B cell (primary cell): ENCODE data around the gene CEMIP. TPM values are rescaled to one million over a fixed set of nuclear protein-coding genes. Genes with fewer than 3 reads are reported as not detected.
A peak's percentile ranks its signal among the peaks of the same experiment; 100 is the strongest.

Experiments used
- ATAC-seq: fragments of 200-7000 bp; cut with Tn5 transposase; one replicate; pipeline ENCODE4 v1.10.0; 2021; ENCODE audit warnings: low read depth, mild to moderate bottlenecking, moderate number of reproducible peaks, moderate library complexity
- CTCF ChIA-PET: fragments of 350-600 bp; sonication (Branson Sonifier 250); formaldehyde crosslinking; loops from one replicate; lab custom pipeline; 2021; ENCODE audit warnings: antibody characterized with exemption, inconsistent platforms; lab: Charles Lee
- POLR2A ChIA-PET: fragments of 350-600 bp; sonication (Branson Sonifier 250); formaldehyde crosslinking; loops from one replicate; lab custom pipeline; 2021; ENCODE audit warnings: antibody characterized with exemption; lab: Charles Lee
- DNase-seq: peaks from one replicate; pipeline ENCODE4 v3.0.0; 2013
- H2AFZ ChIP-seq: 2 replicates; pipeline ENCODE4 v1.6.1; 2012; ENCODE audit warnings: mild to moderate bottlenecking, low read depth, low read length; ENCODE audit not compliant: insufficient read depth, poor library complexity, severe bottlenecking
- H3K27ac ChIP-seq, 2 donors: 1 replicate in 1 of 2; 2 replicates in 1 of 2; pipeline ENCODE4 v1.5.1; 2012 to 2013; ENCODE audit warnings: low read length in 2 of 2, mild to moderate bottlenecking in 2 of 2, moderate library complexity in 1 of 2
- H3K27me3 ChIP-seq, 4 experiments: fragments of 200-600 bp in 1 of 4; sonication (generic) in 1 of 4; replicated peaks in 1 of 4; 1 replicate in 2 of 4; 2 replicates in 2 of 4; pipeline versions ENCODE4 v1.6.1 to v1.7.0; 2013 to 2016; ENCODE audit warnings: low read length in 3 of 4, mild to moderate bottlenecking in 2 of 4, mixed read lengths in 1 of 4, moderate library complexity in 1 of 4; ENCODE audit not compliant: insufficient read depth in 4 of 4, control insufficient read depth in 3 of 4; ENCODE audit errors: control extremely low read depth in 1 of 4
- H3K36me3 ChIP-seq, 2 experiments: replicated peaks in 1 of 2; 1 replicate in 1 of 2; 2 replicates in 1 of 2; pipeline versions ENCODE4 v1.6.1 to v1.7.1; 2013; ENCODE audit warnings: low read length in 1 of 2; ENCODE audit not compliant: insufficient read depth in 2 of 2, control insufficient read depth in 1 of 2; ENCODE audit errors: control extremely low read depth in 1 of 2, extremely low read depth in 1 of 2
- H3K4me1 ChIP-seq, 2 donors: fragments of 200-600 bp in 1 of 2; sonication (generic) in 1 of 2; 1 replicate in 1 of 2; 2 replicates in 1 of 2; pipeline versions ENCODE4 v1.5.1 to v1.6.1; 2013 to 2017; ENCODE audit warnings: low read length in 2 of 2; ENCODE audit not compliant: control insufficient read depth in 2 of 2, insufficient read depth in 2 of 2
- H3K4me2 ChIP-seq: replicated peaks from 2 replicates; pipeline ENCODE3; 2012; ENCODE audit warnings: mild to moderate bottlenecking, low read depth, low read length; ENCODE audit not compliant: poor library complexity, severe bottlenecking
- H3K4me3 ChIP-seq, 5 experiments: fragments of 200-600 bp in 1 of 5; sonication (generic) in 1 of 5; 1 replicate in 3 of 5; 2 replicates in 2 of 5; pipeline versions ENCODE4 v1.5.1 to v1.7.0; 2011 to 2016; ENCODE audit warnings: low read length in 4 of 5, mild to moderate bottlenecking in 4 of 5, low read depth in 2 of 5, control low read depth in 1 of 5, moderate library complexity in 1 of 5; ENCODE audit not compliant: insufficient read depth in 1 of 5; ENCODE audit errors: control extremely low read depth in 1 of 5, extremely low read depth in 1 of 5
- H3K79me2 ChIP-seq: fragments of 200-600 bp; sonication (generic); one replicate; pipeline ENCODE4 v1.6.0; 2016; ENCODE audit warnings: low read length; ENCODE audit not compliant: control insufficient read depth, insufficient read depth
- H3K9ac ChIP-seq: fragments of 200-600 bp; sonication (generic); 2 replicates; pipeline ENCODE4 v1.6.1; 2017; ENCODE audit warnings: mild to moderate bottlenecking, low read length, moderate library complexity
- H3K9me3 ChIP-seq, 3 donors: one replicate each; pipeline versions ENCODE4 v1.6.1 to v1.7.1; 2013; ENCODE audit warnings: low read length in 2 of 3; ENCODE audit not compliant: control insufficient read depth in 2 of 3, insufficient read depth in 1 of 3; ENCODE audit errors: control extremely low read depth in 1 of 3
- H4K20me1 ChIP-seq: 2 replicates; pipeline ENCODE4 v1.6.0; 2012; ENCODE audit warnings: mild to moderate bottlenecking, low read length; ENCODE audit not compliant: insufficient read depth, control insufficient read depth, poor library complexity, severe bottlenecking
- H3K27ac Mint-ChIP-seq: one replicate; pipeline ENCODE4 v1.8.0; 2021; ENCODE audit warnings: mixed read lengths
- H3K27me3 Mint-ChIP-seq: one replicate; pipeline ENCODE4 v1.8.0; 2021; ENCODE audit warnings: mixed read lengths
- H3K4me1 Mint-ChIP-seq: one replicate; pipeline ENCODE4 v1.8.0; 2021; ENCODE audit warnings: mixed read lengths
- H3K4me3 Mint-ChIP-seq: one replicate; pipeline ENCODE4 v1.8.0; 2021; ENCODE audit warnings: mixed read lengths
- H3K9me3 Mint-ChIP-seq: one replicate; pipeline ENCODE4 v1.8.0; 2022; ENCODE audit warnings: mixed read lengths; ENCODE audit not compliant: insufficient read depth
- EZH2 ChIP-seq: IDR thresholded peaks from 2 replicates; pipeline ENCODE4 v1.6.1; 2012; ENCODE audit warnings: borderline replicate concordance, low read depth, mild to moderate bottlenecking, moderate library complexity, low read length; ENCODE audit not compliant: insufficient read depth, poor library complexity, severe bottlenecking
- WGBS: methylation state at CpG from one replicate; pipeline ENCODE4 v1.1.5; 2013; ENCODE audit warnings: missing lambda C conversion rate; ENCODE audit not compliant: insufficient coverage; 5-methylcytosine and 5-hydroxymethylcytosine counted together
- intact Hi-C: fragments of 100-400 bp; cut with micrococcal nuclease; formaldehyde crosslinking; loops from one replicate; pipeline ENCODE4 v1.10.0; 2022
- polyA plus RNA-seq: library from polyadenylated mRNA; depleted of rRNA; stranded (reverse); fragments of >200 nt; gene quantifications from 2 replicates; pipeline ENCODE4 v1.2.3, GENCODE V29; 2012
- total RNA-seq, 2 donors: library from RNA; stranded (reverse); fragments of 120-200 nt in 1 of 2; gene quantifications; 1 replicate in 1 of 2; 2 replicates in 1 of 2; pipeline versions ENCODE4 v1.2.3 to v1.2.4, GENCODE V29; 2013 to 2022
- TF ChIP-seq, protein P1 (sequence below): fragments of 200-600 bp; IDR thresholded peaks from one replicate; pipeline ENCODE4 v1.8.0; 2022; ENCODE audit warnings: antibody characterized with exemption, mild to moderate bottlenecking

The CEMIP gene
- total and polyA plus RNA-seq, 2 donors (not counting 1 experiment from before 2014, with no cell fraction given) = 0.32 TPM; not detected in 1

DNA sequence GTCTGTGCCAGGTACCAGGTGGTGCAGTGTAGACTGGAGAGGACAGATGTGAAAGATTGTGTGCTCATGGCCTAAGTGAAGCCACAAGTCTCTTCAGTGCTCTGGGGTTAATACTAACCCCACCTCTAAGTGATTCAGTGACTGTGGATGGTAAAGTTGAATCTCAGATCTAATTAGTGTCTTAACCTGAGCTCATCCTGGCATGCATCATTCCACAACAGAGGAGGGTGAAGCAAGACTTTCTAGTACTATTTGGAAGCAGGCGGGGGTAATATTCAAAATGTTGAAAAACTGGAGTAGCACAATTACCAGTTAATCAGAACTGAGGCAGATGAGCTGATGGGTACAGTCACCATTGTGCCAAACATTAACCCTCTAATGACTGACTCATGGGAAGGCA, 213.3 kb downstream of the CEMIP start:
- H3K79me2 ChIP-seq = peaks cover 20% of the 10 kb centered on the region
- ATAC-seq (no peak), DNase-seq (no peak)
- Mint-ChIP-seq H3K4me3 (no peak overlapping the region), H3K27ac (no peak overlapping the region), H3K4me1 (peaks cover 32% of the 10 kb centered on the region), H3K9me3 (no peaks in the 10 kb centered on the region), H3K27me3 (no peaks in the 10 kb centered on the region)
- peaks cover 0 to 3% (median 2%) of the 10 kb centered on the region in 3 donors for H3K9me3 ChIP-seq
- TF ChIP-seq, protein P1, sequence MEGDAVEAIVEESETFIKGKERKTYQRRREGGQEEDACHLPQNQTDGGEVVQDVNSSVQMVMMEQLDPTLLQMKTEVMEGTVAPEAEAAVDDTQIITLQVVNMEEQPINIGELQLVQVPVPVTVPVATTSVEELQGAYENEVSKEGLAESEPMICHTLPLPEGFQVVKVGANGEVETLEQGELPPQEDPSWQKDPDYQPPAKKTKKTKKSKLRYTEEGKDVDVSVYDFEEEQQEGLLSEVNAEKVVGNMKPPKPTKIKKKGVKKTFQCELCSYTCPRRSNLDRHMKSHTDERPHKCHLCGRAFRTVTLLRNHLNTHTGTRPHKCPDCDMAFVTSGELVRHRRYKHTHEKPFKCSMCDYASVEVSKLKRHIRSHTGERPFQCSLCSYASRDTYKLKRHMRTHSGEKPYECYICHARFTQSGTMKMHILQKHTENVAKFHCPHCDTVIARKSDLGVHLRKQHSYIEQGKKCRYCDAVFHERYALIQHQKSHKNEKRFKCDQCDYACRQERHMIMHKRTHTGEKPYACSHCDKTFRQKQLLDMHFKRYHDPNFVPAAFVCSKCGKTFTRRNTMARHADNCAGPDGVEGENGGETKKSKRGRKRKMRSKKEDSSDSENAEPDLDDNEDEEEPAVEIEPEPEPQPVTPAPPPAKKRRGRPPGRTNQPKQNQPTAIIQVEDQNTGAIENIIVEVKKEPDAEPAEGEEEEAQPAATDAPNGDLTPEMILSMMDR = no peak
- TF ChIP-seq EZH2 = no peak
- H3K27ac ChIP-seq = no peak overlapping the region
- no peak overlapping the region for H3K4me2 ChIP-seq
- H2AFZ ChIP-seq = no peak overlapping the region
- no peak overlapping the region for H3K9ac ChIP-seq
- no peaks in the 10 kb centered on the region for H3K27me3 ChIP-seq
- no peaks in the 10 kb centered on the region for H4K20me1 ChIP-seq
- ChIA-PET CTCF (no interaction called here), POLR2A (no interaction called here)
- no peak overlapping the region for H3K4me3 ChIP-seq
- no CpG with 5 or more reads among the region's 1 CpG for WGBS
- intact Hi-C loops = loop anchor here (10.0 kb wide), 1 partner anchor 298 kb away; the partner anchor contains the start of gene ABHD17C
- peaks cover 18 to 24% of the 10 kb centered on the region in 2 donors for H3K4me1 ChIP-seq
- no peaks in the 10 kb centered on the region for H3K36me3 ChIP-seq

DNA sequence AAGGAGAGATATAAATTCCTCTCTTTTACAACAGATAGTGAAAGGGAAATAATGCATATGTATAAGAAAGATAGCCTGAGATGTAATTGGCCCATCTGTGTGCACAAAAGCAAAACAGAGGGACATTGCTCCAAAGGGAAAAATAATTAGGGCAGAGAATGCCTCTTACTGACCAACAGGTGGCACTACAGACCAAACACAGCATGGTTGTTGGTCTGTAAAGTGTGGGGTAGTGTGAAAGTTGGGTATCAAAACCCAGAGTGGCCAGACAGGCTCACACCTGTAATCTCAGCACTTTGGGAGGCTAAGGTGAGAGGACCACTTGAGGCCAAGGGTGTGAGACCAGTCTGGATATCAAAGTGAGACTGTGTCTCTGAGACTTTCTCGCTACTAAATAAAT, 217.1 kb downstream of the CEMIP start:
- intact Hi-C loops = loop anchor here (10.0 kb wide), 1 partner anchor 301 kb away; the partner anchor contains the start of gene ABHD17C
- Histone ChIP-seq H3K27me3 (no peaks in the 10 kb centered on the region), H3K79me2 (no peaks in the 10 kb centered on the region), H3K36me3 (no peaks in the 10 kb centered on the region), H3K9me3 (peaks cover 0 to 3% (median 2%) of the 10 kb centered on the region in 3 donors), H3K4me1 (peaks cover 12 to 22% of the 10 kb centered on the region in 2 donors), H3K9ac (no peak overlapping the region), H3K4me2 (no peak overlapping the region), H3K27ac (no peak overlapping the region), H3K4me3 (no peak overlapping the region), H2AFZ (no peak overlapping the region), H4K20me1 (no peaks in the 10 kb centered on the region)
- H3K4me3 Mint-ChIP-seq = no peak overlapping the region
- no peak for TF ChIP-seq EZH2
- TF ChIP-seq, protein P1 = peak; percentile 42
- H3K4me1 Mint-ChIP-seq = peaks cover 24% of the 10 kb centered on the region
- no CpG with 5 or more reads among the region's 1 CpG for WGBS
- ATAC-seq (no peak), DNase-seq (peak; percentile 20)
- ChIA-PET CTCF (no interaction called here), POLR2A (no interaction called here)
- no peak overlapping the region for H3K27ac Mint-ChIP-seq
- no peaks in the 10 kb centered on the region for H3K27me3 Mint-ChIP-seq
- H3K9me3 Mint-ChIP-seq = no peaks in the 10 kb centered on the region
